DMS 273 (cell line): Measurements from ENCODE around the gene FANK1.
"Not testable (repeated sequence)": the region's sequence is repeated elsewhere in the genome, so short reads cannot be mapped to it uniquely, and the experiment has no call there.

Experiments used
- DNase-seq: peaks from one replicate; lab custom pipeline; 2025; ENCODE audit not compliant: unreplicated experiment; lab: John Stamatoyannopoulos, UW

Gene FANK1

DNA sequence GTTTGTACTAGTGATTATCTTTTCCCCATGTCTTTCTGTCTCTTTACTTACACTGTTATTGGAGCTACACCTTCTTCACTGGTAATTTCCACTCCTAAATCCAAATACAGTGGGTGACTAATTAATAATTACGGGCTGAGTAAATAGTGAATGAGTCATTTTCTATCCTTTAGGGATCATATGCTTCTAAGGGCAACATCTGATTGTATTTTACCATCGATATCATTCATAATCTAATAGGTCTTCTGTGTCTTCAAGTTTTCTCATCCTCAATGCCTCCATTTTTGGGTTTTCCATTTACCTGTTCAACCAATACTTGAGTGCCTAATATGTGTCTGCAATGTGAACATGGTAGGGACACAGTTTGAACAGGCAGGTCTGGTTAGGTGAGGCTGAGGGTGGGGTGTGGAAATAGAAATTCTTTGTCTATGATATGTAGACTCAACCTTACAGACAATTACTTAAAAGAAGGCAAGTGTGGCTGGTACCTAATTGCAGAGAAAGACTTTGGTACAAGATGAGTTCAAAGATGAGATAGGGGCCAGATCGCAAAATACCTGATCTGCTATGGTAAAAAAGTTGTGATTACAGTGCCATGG is 9.4 kb upstream of the FANK1 start:
- DNase-seq, result no peak

DNA sequence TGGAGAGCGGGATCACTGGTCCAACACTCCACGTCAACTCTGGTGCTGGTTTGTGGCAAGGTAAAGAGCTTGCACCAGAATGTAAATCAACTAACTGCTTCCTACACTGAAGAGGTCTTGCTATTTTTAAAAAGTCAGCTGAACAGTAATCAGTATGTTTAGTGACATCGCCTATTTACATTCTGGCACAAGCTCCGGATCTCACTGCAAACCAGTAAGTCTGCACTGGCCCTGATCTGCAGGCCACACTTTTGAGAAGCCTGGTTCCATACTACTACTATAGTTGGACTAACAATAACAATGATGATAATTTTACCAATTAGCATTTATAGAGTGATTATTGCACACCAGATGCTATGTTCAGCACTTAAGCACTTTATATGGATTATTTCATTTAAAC is 6.9 kb upstream of the FANK1 start:
- not testable (repeated sequence) for DNase-seq

DNA sequence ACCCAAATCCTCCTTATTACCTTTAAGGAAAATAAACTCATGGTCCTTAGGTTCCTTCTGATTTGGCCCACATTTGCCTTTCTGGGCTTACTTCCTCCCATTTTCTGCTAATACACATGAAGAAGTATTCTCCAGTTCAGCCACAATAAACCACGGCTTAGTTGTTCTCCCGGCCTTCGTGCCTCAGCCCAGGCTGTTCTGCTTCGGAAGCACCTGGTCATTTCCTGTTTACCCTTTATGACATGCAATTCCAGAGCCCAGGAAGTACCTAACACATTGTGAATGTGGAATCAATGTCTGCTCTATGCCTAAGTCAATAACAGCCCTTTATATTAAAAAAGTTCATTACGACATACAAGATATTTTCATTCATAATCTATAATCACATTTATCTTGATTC is 4.0 kb upstream of the FANK1 start:
- not testable (repeated sequence) for DNase-seq

DNA sequence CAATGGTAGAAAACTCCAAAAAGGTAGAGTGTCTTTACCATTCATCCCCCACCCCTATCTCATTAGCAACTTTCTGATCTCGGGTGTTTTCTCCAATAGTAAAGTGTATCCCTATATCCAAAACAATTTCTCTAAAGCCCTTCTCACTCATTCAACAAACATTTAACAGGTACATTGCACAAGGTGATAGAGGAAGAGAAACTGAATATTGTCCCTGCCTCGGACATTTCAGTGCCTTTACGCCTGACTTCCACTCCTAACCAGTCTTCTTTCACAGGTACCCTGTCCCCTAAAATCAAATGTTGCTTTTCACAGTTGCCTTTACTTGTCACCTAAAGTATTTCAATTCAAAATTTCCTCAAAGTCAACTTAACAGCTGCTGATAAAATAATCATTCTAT is 2.2 kb upstream of the FANK1 start:
- not testable (repeated sequence) for DNase-seq

DNA sequence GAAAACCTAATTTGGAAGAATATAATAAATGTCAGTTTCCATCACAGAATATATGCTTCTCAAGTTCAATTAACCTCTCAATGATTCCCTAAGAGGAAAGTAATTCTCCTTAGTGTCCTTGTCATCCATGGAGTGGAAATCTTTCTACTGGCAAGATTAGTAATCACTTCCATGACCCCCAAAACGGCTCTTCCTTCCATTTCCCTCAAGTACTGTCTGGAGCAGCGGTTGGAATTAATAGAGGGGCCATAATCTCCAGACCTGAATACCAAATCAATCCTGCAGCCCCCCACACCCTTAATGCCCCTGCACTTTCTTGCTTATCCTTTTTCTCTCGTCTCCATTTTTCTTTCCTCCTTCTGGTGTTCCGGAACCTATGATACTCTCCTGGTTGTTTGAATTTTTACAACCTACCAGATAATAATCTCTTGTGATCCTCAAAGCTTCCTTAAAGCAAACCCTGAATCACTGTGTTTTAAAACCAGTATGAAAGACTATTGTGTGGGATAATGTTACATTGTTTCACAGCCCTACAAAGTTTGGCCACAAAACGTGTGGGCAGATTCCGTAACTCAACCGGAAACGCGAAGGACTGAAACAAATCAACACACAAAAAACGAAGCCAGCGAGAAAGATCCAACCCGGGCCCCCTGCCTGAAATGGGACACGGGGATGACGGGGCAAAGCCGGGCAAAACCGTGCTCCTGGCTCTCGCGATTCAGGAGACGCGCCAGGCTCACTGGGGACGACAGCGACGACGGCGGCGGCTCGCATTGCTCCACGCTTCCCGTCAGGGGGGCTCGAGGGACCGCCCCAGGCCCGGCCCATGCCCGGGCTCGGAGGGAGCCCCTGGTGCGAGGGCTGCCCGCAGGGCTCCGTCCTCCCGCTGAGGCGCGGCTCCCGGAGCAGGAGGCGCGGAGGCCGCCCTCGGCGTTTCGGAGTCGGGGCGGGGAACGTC is 955 bp upstream of the FANK1 start:
- DNase-seq, result peak; percentile 69

DNA sequence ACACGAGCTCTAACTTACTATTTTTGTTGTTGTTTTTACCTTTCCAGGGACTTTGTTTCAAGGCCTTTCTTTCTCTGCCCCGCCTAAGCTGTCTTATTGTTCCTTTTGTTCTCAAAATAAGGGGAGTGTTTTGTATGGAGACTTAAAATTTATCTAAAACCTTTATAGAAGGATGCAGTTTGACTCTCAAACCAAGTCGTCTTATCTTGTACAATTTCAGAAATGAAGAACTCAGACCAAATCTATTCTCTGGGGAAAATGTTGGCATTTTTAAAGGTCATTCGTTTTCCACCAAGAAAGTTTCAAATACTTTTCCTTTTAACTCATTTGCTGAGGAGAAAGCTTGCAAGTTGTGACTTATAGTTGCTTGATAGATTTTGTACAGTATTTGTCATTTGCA is 953 bp downstream of the FANK1 start:
- not testable (repeated sequence) for DNase-seq

DNA sequence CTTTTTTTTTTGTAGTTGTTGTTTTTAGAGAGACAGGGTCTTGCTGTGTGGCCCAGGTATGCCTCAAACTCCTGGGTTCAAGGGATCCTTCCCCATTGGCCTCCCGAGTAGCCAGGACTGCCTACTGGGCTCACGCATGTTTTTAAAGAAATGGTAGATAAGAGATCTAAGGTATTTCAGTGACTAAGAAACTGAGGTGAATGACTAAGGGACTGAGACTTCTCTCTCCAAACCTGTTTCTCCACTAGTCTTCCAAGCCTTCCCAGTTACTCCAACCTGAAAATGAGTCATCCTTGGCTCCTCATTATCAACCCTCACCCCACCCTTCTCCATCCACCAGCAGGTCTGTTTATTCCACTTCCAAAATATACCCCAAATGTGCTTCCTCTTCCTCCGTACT is 4.6 kb downstream of the FANK1 start:
- not testable (repeated sequence) for DNase-seq

DNA sequence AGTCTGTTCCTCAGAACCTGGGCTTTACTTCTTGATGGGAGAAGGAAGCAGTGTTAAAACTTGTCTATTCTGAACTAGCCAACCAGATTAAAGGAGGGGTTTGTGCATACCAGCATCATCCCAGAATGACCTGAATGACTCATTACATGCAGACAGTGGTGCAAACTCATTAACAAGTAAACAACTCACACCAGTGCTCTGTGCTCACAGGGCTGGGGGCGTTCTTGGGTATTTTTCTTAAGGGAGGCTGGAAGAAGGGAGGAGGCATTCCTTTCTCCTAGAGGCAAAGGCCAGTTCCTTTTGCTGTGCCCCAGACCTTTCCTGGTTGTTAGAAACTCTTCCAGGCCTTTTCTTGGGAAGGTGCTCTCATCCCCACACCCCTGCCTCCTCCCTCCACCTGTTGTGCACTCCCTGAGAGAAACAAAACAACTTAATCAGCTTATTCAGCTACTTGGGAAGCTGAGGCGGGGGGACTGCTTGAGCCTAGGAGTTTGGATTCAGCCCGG is 6.8 kb downstream of the FANK1 start:
- not testable (repeated sequence) for DNase-seq

DNA sequence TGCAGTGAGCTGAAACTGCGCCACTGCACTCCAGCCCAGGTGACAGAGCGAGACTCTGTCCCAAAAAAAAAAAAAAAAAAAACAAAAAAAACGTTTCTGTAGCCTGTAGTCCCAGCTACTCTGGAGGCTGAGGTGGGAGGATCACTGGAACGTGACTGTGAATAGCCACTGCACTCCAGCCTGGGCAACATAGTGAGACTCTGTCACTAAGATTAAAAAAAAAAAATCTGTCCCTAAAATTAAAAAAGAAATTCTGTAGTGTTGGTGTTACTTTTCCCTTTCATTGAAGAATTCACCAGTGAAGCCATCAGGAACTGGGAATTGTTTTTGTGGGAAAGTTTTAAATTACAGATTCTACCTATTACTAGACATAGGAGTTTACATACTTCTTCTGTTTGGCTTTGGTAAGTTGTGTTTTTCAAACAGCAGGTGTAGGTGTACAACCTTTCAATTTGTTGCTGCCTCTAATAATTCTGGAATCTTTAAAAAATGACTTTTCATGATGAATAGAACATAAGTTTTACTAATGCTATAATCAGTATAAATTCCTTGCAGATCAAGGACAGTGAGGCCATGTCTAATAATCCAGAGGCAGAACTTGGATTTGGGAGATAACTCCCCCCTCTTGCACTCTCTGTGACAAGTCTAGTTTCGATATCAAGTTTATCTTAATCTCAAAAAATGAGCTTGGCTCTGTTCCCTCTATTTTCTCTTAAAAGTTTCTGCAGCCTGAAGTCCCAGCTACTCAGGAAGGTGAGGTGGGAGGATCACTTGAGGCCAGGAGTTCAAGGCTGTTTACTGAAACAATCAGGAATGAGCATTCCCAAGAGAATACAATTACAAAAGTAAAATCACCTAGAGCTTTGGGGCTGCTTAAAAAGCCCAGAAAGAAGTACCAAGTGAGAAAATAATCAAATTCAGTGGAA is 9.0 kb downstream of the FANK1 start:
- not testable (repeated sequence) for DNase-seq

DNA sequence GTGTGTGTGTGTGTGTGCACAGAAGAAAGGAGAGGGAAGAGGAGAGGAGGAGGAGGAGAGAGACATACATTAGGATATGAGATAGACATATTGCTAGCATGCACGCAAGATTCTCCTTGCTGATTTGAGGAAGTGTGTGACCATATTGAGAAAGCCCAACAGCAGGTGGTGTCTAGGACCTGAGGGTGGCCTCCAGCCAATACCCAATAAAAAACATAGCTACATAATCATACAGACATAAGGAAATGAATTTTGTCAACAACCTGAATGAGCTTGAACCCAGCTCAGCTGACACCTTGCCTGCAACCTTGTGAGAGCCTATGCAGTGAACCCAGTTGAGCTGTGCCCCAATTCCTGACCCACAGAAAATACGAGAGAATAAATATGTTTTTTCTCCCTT is 11.2 kb downstream of the FANK1 start:
- not testable (repeated sequence) for DNase-seq

DNA sequence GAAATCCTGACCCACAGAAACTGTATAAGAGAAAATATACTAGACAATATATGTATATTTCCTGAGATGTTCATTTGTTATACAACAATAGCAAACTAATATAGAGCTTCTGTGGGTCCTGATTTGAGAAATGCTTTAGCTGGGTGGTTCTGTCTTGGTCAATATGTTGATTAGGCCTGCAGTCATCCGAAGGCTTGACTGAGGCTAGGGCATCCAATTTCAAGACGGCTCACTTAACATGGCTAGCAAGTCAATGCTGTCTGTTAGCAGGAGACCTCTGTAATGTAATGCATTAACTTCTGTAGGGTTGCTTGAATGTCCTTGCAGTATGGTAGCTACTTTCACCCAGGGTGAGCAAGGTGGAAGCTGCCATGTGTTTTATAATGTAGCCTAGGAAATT is 12.4 kb downstream of the FANK1 start:
- DNase-seq, result not testable (repeated sequence)

DNA sequence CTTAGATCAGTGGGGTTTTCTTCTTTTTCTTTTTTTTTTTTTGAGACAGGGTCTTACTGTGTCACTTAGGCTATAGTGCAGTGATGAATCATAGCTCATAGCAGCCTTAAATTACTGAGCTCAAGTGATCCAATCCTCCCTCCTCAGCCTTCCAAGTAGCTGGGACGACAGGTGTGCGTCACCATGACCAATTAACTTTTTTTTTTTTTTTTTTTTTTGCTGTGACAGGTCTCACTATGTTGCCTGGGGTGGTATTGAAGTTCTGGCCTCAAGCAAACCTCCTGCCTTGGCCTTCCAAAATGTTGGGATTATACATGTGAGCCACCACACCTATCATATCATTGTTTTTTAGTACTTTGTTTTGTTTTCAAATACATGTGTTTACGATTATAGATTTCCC is 13.1 kb downstream of the FANK1 start:
- DNase-seq, result not testable (repeated sequence)

DNA sequence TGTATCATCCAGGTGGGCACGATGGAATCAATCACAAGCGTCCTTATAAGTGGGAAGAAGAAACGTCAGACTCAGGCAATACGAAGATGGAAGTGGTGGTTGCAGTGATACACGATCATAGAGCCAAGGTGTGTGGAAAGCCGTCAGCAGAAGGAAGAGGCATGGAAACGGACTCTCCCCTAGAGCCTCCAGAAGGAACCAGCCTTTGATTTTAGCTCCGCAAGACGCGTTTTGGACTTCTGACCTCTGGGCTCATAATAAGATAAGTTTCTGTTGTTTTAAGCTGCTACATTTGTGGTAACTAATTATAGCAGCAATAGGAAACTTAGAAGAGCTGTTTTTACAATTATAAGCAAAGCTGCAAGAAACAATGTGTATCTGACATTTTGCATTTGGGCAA is 14.8 kb downstream of the FANK1 start:
- no peak for DNase-seq

DNA sequence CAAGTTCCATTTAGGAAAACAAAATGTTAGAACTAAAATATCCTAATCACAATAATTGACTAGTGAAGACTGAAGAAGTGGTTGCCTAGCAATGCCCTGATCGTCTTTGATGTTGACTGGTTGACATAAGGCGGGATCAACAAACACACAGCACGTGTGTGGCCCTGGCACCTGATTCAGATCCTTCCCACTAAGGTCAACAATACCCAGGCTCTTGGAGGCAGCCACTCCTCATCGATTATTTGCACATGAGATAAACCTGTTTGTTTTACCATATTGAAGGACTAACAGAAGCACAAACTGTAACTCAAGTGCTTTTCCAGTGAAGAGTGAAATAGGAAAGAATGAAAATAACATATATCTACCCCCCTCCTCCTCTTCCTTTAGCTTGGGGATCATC is 15.6 kb downstream of the FANK1 start:
- DNase-seq, result no peak

DNA sequence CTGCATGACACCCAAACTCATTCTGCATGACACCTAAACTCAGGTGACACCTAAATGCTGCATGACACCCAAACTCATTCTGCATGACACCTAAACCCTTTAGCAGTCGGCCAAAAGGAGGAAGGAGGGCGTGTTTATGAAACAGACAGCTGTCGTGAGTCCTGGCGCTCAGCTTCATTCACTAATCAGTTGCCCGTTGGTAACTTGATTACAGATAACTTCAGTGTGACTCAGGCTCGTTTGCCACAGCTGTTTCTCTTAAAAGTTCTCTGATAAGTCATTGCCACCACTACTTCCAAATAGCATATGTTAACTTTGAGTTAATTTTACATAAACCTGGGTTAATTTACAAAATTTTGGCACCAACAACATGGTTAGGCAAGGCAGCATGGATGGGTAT is 16.9 kb downstream of the FANK1 start:
- peak; percentile 55 for DNase-seq

DNA sequence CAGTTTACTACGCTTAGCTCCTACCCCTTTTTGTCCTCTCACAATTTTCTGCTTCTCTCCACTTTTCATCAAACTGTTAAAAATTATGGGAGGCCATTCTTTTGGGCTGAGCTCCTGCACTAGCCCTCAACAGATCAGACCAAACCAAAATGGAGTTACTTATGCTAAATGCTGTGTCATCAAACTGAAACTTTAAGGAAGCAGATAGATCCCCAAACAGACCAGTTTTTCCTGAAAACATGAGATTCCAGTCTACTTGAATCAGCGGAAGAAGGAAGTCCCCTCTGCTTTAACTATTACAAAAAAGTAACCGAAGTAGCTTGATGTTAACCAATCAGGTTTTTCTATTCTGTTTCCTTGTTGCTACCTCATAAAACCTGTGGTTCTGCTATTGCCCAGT is 20.6 kb downstream of the FANK1 start:
- DNase-seq, result no peak

DNA sequence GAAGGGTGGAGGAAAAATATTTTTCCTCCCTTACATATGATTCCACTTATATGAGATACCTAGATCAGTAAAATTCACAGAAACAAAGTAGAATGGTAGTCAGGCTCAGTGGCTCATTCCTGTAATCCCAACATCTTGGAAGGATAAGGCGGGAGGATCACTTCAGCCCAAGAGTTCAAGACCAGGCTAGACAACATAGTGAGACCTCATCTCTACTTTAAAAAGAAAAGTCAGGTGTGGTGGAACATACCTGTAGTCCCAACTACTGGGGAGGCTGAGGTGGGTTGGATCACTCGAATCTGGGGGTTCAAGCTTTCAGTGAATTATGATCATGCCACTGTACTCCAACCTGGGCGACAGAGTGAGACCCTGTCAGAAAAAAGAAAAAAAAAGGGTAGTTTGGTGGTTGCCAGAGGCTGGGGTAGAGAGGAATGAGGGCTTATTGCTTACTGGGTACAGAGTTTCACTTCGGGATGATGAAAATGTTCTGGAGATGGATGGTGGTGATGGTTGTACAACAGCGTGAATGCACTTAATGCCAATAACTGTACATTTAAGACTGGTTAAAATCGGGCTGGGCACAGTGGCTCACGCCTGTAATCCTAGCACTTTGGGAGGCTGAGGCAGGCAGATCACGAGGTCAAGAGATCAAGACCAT is 21.5 kb downstream of the FANK1 start:
- DNase-seq, result not testable (repeated sequence)

DNA sequence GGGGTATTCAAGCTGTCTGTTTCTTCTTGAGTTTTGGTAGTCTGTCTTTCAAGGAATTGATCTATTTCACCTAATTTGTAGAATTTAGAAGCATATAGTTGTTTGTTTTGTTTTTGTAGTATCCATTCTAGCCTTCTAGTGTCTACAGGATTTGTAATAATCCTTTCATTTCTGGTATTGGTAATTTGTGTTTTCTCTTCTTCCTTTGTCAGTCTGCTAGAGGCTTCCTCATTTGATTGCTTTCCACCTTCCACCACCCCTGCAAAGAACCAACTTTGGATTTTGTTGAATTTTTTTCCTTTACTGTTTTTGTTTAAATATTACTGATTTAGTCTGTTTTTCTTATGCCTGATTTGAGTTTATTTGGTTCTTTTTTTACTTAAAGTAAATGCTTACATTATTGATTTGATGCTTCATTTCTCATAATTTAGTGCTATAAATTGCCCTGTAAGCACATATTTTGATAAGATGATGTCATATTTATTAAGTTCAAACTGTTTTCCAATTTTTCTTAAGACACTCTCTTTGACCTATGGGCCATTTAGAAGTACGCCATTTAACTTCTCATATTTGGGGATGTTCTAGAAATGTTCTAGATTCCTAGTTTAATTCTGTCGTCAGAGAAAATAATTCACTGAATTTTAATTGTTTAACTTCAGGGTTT is 25.4 kb downstream of the FANK1 start:
- DNase-seq, result not testable (repeated sequence)

DNA sequence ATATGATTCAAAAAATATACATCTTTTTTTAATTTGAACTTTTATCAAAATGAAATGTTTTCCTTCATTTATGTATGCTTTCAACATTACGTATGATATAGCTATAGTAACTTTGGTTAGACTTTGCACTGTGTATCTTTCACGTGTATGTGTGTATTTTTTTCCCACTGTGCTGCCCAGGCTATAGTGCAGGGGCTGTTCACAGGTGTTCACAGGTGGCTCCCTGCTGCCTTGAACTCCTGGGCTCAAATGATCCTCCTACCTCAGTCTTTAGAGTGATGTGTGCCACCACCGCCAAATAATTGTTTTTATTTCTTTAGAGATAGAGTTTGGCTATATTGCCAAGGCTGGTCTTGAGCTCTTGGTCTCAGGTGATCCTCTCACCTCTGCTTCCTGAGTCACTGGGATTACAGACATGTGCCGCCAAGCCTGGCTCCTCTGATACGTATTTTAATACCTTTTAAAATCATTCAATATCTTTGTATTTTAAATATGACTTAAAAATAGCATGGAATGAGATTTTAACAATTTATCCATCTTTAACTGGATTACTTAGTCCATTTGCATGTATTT is 29.0 kb downstream of the FANK1 start:
- DNase-seq, result no peak

DNA sequence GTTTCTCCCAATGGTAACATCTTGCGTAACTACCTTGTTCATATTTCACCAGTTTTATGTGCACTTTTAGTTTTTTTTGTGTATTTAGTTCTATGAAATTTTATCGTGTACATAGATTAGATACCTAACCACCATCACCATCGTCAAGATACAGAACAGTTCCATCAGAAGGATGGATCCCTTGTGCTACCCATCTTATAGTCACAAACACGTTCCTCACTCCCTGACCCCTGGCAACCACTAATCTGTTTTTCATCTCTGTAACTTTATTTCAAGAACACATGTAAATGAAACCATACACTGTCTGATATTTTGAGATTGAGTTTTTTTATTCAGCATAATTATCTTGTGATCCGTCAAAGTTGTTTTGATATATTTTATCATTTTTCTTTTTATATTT is 29.9 kb downstream of the FANK1 start:
- no peak for DNase-seq
